ENCODE data around the gene NUP42. TPM values are rescaled to one million over a fixed set of nuclear protein-coding genes. Genes with fewer than 3 reads are reported as not detected.

NUP42 gene
- total RNA-seq, 1 donor from 2014 or later = 16.7 TPM

- H3K9me3 ChIP-seq = no peaks in the 10 kb centered on the region
- H3K36me3 ChIP-seq = peaks cover 0 to 36% of the 10 kb centered on the region in 2 donors
- intact Hi-C loops (cut with DNase I) = no loop called here
- H3K4me1 ChIP-seq = no peaks in the 10 kb centered on the region
- H3K27me3 ChIP-seq = no peaks in the 10 kb centered on the region
- no peak for TF ChIP-seq CTCF (IDR thresholded peaks at IDR 0.05)
- H3K27ac ChIP-seq = no peak overlapping the region
- no peak overlapping the region for H3K4me3 ChIP-seq
- no peak for DNase-seq (ENCODE audit: low spot score in 2 of 2)
Measured at GRCh38 chr7:23158546-23158945, 23.3 kb upstream of the NUP42 start.

- DNase-seq (ENCODE audit: low spot score in 2 of 2) = no peak
- intact Hi-C loops (cut with DNase I) = no loop called here
- Histone ChIP-seq H3K4me1 (no peaks in the 10 kb centered on the region), H3K36me3 (peaks cover 0 to 18% of the 10 kb centered on the region in 2 donors), H3K4me3 (no peak overlapping the region), H3K9me3 (no peaks in the 10 kb centered on the region), H3K27ac (no peak overlapping the region), H3K27me3 (no peaks in the 10 kb centered on the region)
- TF ChIP-seq CTCF (IDR thresholded peaks at IDR 0.05) = no peak
Measured at GRCh38 chr7:23161482-23161881, 20.4 kb upstream of the NUP42 start.

GRCh38 chr7:23164846-23165245 is 17.0 kb upstream of the NUP42 start:
- no peak for TF ChIP-seq CTCF (IDR thresholded peaks at IDR 0.05)
- Histone ChIP-seq H3K27me3 (no peaks in the 10 kb centered on the region), H3K27ac (no peak overlapping the region), H3K9me3 (no peaks in the 10 kb centered on the region), H3K4me1 (no peaks in the 10 kb centered on the region), H3K4me3 (no peak overlapping the region), H3K36me3 (peaks cover 0 to 15% of the 10 kb centered on the region in 2 donors)
- intact Hi-C loops (cut with DNase I) = no loop called here
- no peak for DNase-seq (ENCODE audit: low spot score in 2 of 2)

- Histone ChIP-seq H3K4me3 (no peak overlapping the region), H3K9me3 (no peaks in the 10 kb centered on the region), H3K4me1 (no peaks in the 10 kb centered on the region), H3K36me3 (peaks cover 0 to 16% of the 10 kb centered on the region in 2 donors), H3K27ac (no peak overlapping the region), H3K27me3 (no peaks in the 10 kb centered on the region)
- intact Hi-C loops (cut with DNase I) = no loop called here
- no peak for TF ChIP-seq CTCF (IDR thresholded peaks at IDR 0.05)
- DNase-seq (ENCODE audit: low spot score in 2 of 2) = no peak
Measured at GRCh38 chr7:23165316-23165715, 16.5 kb upstream of the NUP42 start.

GRCh38 chr7:23167691-23168090 is 14.2 kb upstream of the NUP42 start:
- no peak overlapping the region for H3K27ac ChIP-seq
- intact Hi-C loops (cut with DNase I) = no loop called here
- DNase-seq (ENCODE audit: low spot score in 2 of 2) = no peak
- no peaks in the 10 kb centered on the region for H3K4me1 ChIP-seq
- peaks cover 0 to 23% of the 10 kb centered on the region in 2 donors for H3K36me3 ChIP-seq
- no peak for TF ChIP-seq CTCF (IDR thresholded peaks at IDR 0.05)
- no peak overlapping the region for H3K4me3 ChIP-seq
- H3K27me3 ChIP-seq = no peaks in the 10 kb centered on the region
- H3K9me3 ChIP-seq = no peaks in the 10 kb centered on the region
